ENCODE results near the gene LDAH.

LDAH gene

GRCh38 chr2:20680744-20681375 lies 142.0 kb downstream of the LDAH start:
- DNase-seq (ENCODE audit: low read depth) = no peak

DNA sequence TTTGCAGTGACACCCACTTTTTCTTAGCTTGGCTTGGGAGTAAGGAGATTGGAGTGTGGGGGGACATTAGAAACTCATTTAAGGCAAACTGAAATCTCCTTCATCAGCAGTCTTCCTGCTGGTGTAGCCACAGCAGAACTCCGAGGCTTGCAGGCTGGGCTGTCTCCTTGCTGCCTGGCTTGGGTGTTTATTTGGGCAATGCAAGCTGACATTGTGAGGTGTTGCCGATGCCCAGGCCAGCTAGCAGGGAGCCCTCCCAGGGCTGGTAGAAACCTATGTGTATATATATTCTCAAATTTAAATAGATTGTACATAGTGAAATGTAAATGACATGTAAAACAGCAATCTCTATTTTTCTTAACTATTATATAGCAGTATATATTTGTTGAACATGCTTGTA lies 144.1 kb downstream of the LDAH start:
- no peak for DNase-seq (ENCODE audit: low read depth)

DNA sequence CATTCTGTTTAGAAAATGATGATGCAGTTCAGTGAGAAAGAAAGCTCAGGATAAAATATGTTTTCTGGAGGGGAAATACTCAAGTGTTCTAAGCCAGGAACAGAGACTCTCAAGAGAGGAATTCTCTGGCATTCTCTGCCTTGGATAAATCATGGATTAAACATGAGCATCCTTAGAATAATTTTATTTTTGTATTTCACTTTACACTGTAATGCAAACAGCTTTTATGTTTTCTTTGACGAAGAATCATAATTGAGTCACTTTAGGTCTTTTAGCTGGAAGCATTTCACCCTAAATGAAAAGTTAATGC lies 144.9 kb downstream of the LDAH start:
- no peak for DNase-seq (ENCODE audit: low read depth)

GRCh38 chr2:20677301-20678085 lies 145.4 kb downstream of the LDAH start:
- no peak for DNase-seq (ENCODE audit: low read depth)

DNA sequence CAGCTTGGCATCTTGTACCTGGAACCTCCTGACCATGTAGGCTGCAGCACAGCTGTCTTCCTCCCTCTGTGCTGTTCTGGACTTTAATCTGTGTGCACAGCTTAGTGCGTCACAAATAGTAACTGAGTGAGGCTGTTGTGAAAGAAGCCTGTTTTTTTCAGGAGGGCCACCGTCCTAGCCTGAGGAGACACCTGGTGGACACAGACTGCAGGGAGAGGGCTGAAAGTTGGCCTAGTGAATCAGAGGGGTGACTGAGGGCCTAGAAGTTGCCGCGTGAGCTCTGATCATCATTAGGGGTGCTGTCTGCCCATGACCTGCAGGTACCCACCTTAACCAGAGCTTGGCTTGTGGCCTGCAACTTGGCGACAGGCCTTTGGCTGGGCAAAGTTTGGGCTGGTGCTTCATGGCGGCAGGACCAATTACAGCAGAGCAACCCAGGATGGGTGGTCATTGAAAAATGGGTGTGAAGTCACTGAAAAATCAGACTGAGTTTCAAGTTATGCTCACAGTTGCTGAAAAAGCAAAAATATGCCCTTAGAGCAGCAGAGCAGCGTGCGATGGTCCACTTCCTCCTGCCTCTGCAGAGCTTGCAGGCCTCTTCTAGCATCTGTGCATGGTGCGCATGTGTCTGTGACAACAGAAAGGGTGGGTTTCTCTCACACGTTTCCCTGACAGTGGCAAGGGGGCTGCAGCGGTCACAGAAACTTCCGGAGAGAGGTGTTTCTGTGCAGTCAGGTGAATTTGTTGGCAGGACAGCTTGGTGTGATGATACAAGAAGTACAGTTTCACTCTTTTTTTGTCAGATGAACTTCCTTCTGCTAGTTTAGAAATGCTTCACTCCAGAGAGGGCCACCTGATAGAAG lies 146.3 kb downstream of the LDAH start:
- no peak for DNase-seq (ENCODE audit: low read depth)

GRCh38 chr2:20675701-20676352 lies 147.1 kb downstream of the LDAH start:
- peak; percentile 29 for DNase-seq (ENCODE audit: low read depth)

GRCh38 chr2:20674974-20675679 lies 147.8 kb downstream of the LDAH start:
- peak; percentile 91 for DNase-seq (ENCODE audit: low read depth)

DNA sequence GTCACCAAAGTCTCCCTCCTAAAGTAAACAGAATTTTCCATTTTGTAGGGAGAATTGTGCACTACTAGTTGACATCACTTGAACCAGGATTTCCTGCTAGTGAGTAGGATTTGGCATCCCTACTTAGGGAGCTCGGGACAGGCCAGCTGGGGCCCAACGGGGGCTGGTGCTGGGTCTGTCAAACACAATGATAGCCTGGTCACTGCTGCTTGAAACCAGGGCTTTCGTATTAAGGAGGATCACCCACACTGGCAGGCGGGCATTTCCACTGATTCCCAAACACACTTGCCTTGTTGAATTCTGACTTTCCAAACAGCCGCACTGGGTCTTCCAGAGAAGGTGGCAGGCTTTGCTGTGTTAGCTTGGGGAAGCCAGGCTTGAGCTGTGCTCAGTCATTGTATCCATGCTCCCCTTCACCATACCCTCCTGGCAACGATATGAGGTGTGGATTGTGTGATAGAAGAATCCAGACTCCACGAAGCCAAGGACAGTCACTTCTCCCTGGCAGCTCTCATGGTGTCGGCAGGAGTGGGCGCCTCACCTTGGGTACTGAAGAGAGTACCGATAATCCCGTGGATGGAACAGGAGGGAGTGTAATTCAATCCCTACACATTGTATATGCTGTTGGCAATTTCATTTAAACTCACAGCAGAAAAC lies 148.5 kb downstream of the LDAH start:
- no peak for DNase-seq (ENCODE audit: low read depth)

DNA sequence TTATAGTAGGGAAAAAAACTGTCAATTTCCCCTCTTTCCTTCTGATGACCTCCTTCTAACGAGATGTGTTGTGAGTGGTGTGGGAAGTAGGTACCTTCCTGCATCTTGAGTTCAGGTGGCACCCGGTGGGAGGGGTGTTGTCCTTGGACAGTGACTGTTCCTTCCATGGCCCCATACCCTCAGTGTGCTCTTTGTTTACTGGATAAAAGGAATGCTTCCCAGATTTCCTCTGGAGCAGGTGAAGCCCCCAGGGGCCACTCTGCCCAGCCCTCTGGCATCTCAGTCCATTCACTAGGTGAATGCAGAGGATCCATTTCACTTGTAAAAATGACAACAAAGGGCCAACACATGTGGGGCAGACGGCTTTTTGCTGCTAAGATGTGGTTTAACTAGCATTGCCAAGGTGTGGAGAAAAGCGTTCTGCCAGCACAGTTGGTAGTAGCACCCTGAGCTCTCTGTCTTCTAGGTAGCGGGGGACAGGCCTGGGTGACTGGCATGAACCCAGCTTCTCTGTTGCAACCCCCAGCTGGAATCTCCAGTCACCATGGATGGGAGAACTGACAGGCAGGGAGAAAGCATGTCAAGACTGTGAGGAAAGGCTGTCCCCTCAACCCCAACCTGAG lies 149.1 kb downstream of the LDAH start:
- DNase-seq (ENCODE audit: low read depth) = no peak

DNA sequence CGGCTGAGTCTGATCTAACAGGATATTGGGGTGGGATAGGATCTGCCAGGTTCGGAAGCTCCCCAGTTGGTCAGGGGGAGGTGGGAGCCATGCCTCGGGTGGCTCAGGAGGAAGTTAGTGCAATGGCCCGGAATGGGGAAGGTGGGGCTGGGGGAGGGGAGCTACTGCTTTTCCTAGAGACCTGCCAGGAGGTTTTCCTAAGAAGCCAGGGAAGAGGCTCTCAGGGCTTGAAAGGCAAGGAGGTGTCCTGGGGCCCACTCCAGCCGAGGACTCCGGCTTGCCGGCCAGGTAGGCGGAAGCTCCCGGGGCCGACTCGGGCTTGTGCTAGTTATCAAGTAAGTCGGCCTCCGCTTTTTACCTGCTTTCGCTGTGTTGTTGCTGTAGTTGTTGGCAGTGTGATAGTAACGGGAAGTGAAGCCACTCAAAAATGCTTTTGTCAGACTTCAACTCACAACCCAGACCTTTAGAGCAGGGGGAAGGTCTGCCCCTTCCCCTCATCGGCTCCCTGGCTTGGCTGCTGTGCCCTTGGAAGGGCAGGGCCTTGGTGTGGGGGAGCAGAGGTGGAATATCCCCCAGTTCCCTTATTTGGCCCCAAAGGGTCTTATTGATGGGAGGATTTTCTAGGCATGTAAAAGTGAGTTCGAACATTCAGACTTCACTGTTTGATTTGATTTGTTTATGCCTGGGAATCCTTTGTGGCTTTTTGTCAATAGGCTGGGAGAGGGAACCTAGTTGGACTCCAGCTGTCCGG lies 150.5 kb downstream of the LDAH start:
- no peak for DNase-seq (ENCODE audit: low read depth)

GRCh38 chr2:20671736-20672080 lies 151.2 kb downstream of the LDAH start:
- no peak for DNase-seq (ENCODE audit: low read depth)

DNA sequence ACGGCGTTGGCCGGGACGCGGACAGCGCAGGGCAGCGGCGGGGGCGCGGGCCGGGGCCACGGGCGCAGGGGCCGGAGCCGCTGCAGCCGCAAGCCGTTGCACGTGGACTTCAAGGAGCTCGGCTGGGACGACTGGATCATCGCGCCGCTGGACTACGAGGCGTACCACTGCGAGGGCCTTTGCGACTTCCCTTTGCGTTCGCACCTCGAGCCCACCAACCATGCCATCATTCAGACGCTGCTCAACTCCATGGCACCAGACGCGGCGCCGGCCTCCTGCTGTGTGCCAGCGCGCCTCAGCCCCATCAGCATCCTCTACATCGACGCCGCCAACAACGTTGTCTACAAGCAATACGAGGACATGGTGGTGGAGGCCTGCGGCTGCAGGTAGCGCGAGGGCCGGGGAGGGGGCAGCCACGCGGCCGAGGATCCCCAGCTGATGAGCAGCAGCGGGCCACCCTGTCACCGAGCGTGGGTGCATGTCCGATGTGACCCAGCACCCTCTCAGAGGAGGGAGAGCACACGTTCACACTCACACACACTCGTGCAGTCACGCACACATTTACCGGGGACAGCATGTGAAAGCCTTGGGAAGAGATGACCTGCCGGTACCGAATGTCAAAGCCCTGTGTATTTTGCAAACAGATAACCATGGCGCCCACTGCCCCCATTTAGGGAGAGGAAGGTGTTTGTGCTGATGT lies 151.7 kb downstream of the LDAH start:
- no peak for DNase-seq (ENCODE audit: low read depth)

DNA sequence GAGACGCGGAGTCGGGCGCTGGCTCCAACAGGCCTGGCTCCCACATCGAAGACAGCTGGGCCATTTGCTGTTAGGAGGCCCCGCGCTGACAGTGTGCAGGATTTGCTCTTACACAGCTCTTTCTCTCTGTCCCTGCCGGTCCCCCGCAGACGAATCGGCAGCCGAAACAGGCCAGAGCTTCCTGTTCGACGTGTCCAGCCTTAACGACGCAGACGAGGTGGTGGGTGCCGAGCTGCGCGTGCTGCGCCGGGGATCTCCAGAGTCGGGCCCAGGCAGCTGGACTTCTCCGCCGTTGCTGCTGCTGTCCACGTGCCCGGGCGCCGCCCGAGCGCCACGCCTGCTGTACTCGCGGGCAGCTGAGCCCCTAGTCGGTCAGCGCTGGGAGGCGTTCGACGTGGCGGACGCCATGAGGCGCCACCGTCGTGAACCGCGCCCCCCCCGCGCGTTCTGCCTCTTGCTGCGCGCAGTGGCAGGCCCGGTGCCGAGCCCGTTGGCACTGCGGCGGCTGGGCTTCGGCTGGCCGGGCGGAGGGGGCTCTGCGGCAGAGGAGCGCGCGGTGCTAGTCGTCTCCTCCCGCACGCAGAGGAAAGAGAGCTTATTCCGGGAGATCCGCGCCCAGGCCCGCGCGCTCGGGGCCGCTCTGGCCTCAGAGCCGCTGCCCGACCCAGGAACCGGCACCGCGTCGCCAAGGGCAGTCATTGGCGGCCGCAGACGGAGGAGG lies 152.4 kb downstream of the LDAH start:
- DNase-seq (ENCODE audit: low read depth) = no peak

DNA sequence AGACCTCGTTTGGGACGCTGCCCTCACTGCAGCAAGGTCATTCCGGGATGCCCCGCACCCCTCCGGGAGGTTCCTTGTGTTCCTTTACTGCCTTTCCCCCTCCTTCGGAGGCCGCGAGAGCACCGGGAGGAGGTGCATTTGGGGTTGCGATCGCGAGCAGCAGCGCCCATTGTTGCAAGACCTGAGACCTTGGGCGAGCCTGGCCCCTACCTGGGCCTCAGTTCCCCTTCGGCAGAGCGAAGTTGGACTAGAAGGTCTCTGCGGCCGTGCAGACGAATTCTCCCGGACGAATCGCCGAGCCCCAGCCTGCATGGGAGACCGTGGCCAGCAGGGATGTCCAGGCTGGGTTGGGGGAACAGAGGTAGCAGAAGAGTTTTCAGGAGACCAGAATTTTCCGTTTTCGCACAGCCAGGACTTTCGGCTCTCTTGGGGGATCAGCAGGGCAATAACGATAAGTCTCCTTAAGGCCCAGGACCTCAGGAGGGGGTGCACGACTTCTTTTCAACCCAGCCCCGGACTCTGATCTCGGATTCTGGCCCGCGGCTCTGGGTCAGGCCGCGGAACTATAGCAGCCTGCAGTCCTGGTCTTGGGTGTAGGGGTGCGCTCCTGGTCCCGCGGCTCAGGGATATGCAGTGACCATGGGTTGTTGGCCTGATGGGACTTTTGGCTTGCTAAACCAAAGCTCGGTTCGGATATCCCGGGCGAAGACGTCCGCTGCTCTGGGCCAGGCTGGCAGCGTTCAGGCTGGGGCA lies 153.2 kb downstream of the LDAH start:
- DNase-seq (ENCODE audit: low read depth) = no peak

DNA sequence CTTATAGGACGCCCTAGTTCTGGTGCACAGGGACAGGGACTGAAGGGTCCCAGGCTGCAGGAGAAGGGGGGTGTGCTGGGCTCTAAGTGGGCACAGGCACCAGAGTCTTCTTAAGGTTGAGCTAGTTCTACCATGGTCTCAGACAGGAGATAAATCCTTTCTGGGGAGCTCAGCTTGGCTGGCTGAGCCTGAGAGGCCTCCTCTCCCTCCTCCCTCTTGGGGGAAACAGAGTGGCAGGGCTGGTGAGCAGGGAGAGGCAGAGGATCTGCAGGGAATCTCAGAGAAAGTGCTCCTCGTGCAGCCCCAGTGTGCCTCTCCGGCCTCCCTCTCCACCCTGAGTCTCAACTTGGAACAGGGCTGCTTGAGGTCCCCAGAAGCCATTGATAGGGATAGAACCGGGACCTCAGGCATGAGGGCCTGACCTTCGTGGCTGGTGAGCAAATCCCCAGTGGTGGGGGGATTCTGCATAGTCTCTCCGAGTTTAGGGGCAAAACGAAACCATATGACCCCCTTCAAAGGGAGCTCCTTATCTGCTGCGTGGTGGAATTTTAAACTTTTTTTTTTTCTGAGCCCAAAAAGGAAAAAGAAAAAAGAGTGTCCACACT lies 153.9 kb downstream of the LDAH start:
- DNase-seq (ENCODE audit: low read depth) = no peak

GRCh38 chr2:20668451-20668850 lies 154.4 kb downstream of the LDAH start:
- no peak for DNase-seq (ENCODE audit: low read depth)

DNA sequence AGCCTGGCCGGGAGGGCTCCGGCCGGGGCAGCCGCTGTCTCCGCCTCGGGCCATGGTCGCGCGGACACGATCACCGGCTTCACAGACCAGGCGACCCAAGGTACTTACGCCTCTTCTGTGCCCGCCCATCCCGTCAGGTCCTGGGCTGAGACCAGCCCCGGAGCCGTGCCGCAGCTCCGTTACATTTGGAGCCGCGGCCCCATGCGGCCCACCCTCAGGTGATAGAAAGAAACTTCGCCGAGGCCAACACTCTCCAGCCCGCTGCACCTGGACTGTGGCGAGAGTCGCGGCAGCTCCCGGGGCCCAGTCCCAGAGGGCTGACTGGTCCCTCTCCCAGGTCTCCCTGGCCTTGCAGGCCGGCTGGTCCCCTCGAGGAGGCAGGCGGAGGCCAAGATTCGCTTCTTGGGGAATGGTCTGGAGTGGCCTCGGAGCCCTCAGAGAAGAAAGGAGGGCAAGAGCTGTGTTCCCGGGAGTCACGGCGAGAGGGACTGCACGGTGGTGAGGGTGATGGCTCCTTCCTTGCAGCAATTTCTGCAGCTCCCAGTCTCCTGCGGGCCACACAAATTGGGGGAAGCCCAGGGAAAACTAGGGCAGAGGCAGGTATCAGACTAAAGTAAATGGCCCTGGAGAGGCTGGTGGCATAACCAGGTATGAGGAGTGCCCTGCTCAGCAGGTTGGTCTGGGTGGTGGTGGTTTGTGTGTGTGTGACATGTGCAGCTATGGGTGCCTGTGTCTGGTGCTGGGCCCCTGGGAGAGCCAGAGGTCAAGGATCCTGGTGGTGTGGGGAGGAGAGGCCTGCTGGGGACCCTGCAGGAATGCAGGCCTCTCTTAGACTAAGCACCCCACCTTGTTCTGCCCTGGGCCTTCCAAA lies 155.1 kb downstream of the LDAH start:
- DNase-seq (ENCODE audit: low read depth) = no peak
